WTC11 (cell line): ENCODE measurements around the gene EML6. TPM values are rescaled to one million over a fixed set of nuclear protein-coding genes. Genes with fewer than 3 reads are reported as not detected.
A peak's percentile ranks its signal among the peaks of the same experiment; 100 is the strongest.

Experiments used
- ATAC-seq: fragments of 200-7000 bp; cut with Tn5 transposase; 2 replicates; pipeline ENCODE4 v1.10.0; 2021; ENCODE audit warnings: mild to moderate bottlenecking, moderate library complexity
- CTCF ChIA-PET: fragments of 300-600 bp; sonication (Branson Sonifier 250); formaldehyde crosslinking; loops from one replicate; lab custom pipeline; 2021; ENCODE audit warnings: antibody characterized with exemption; lab: Charles Lee
- POLR2A ChIA-PET: fragments of 350-600 bp; sonication (Branson Sonifier 250); formaldehyde crosslinking; loops from one replicate; lab custom pipeline; 2021; ENCODE audit warnings: antibody characterized with exemption; lab: Charles Lee
- DNase-seq: peaks from one replicate; pipeline ENCODE4 v3.0.0; 2021; ENCODE audit warnings: low spot score
- H3K27ac Mint-ChIP-seq: 2 replicates; pipeline ENCODE4 v1.8.0; 2021; ENCODE audit warnings: mixed read lengths
- H3K27me3 Mint-ChIP-seq: 2 replicates; pipeline ENCODE4 v1.8.0; 2021; ENCODE audit warnings: low read depth, mild to moderate bottlenecking, moderate library complexity, mixed read lengths
- H3K36me3 Mint-ChIP-seq: 2 replicates; pipeline ENCODE4 v1.8.0; 2021; ENCODE audit warnings: mixed read lengths
- H3K4me1 Mint-ChIP-seq: 2 replicates; pipeline ENCODE4 v1.8.0; 2022; ENCODE audit warnings: mixed read lengths
- H3K4me3 Mint-ChIP-seq: 2 replicates; pipeline ENCODE4 v1.8.0; 2021; ENCODE audit warnings: mild to moderate bottlenecking, moderate library complexity, mixed read lengths
- H3K9me3 Mint-ChIP-seq: 2 replicates; pipeline ENCODE4 v1.8.0; 2021; ENCODE audit warnings: mixed read lengths
- ARID4B ChIP-seq: sonication (generic); formaldehyde crosslinking; IDR thresholded peaks from 2 replicates; pipeline ENCODE4 v1.8.0; 2023; ENCODE audit warnings: missing genetic modification reagents, mild to moderate bottlenecking, borderline replicate concordance
- CREB1 ChIP-seq: sonication (generic); formaldehyde crosslinking; IDR thresholded peaks from 2 replicates; pipeline ENCODE4 v1.8.0; 2023; ENCODE audit warnings: mild to moderate bottlenecking, missing genetic modification reagents
- E2F4 ChIP-seq: sonication (generic); formaldehyde crosslinking; IDR thresholded peaks from 2 replicates; pipeline ENCODE4 v1.8.1; 2022; ENCODE audit warnings: low read depth, mild to moderate bottlenecking, moderate library complexity, missing genetic modification reagents, borderline replicate concordance
- FOXP4 ChIP-seq: sonication (generic); formaldehyde crosslinking; IDR thresholded peaks from 2 replicates; pipeline ENCODE4 v1.8.0; 2022; ENCODE audit warnings: mild to moderate bottlenecking, missing genetic modification reagents
- NFYB ChIP-seq: sonication (generic); formaldehyde crosslinking; conservative IDR thresholded peaks from 2 replicates; pipeline ENCODE4 v1.8.0; 2022; ENCODE audit warnings: low read depth, missing genetic modification reagents
- NR1H2 ChIP-seq: sonication (generic); formaldehyde crosslinking; IDR thresholded peaks from 2 replicates; pipeline ENCODE4 v1.9.0; 2021; ENCODE audit warnings: mild to moderate bottlenecking, moderate library complexity, missing genetic modification reagents
- NR2C2 ChIP-seq: sonication (generic); formaldehyde crosslinking; IDR thresholded peaks from 2 replicates; pipeline ENCODE4 v1.8.0; 2022; ENCODE audit warnings: mild to moderate bottlenecking, missing genetic modification reagents
- PRDM15 ChIP-seq: sonication (generic); formaldehyde crosslinking; IDR thresholded peaks from 2 replicates; pipeline ENCODE4 v1.8.0; 2022; ENCODE audit warnings: missing genetic modification reagents
- PREB ChIP-seq: sonication (generic); formaldehyde crosslinking; IDR thresholded peaks from 2 replicates; pipeline ENCODE4 v1.8.1; 2022; ENCODE audit warnings: mild to moderate bottlenecking, missing genetic modification reagents, moderate library complexity, borderline replicate concordance
- TCF7 ChIP-seq: sonication (generic); formaldehyde crosslinking; IDR thresholded peaks from 2 replicates; pipeline ENCODE4 v1.8.0; 2022; ENCODE audit warnings: mild to moderate bottlenecking, low read depth, missing genetic modification reagents, moderate library complexity
- USF1 ChIP-seq: sonication (generic); formaldehyde crosslinking; IDR thresholded peaks from 2 replicates; pipeline ENCODE4 v1.8.0; 2022; ENCODE audit warnings: mild to moderate bottlenecking, missing genetic modification reagents
- ZBTB21 ChIP-seq: sonication (generic); formaldehyde crosslinking; IDR thresholded peaks from 2 replicates; pipeline ENCODE4 v1.8.1; 2023; ENCODE audit warnings: mild to moderate bottlenecking, missing genetic modification reagents, borderline replicate concordance
- ZNF138 ChIP-seq: sonication (generic); formaldehyde crosslinking; conservative IDR thresholded peaks from 2 replicates; pipeline ENCODE4 v1.8.1; 2022; ENCODE audit warnings: mild to moderate bottlenecking, moderate library complexity, missing genetic modification reagents
- ZNF232 ChIP-seq: sonication (generic); formaldehyde crosslinking; IDR thresholded peaks from 2 replicates; pipeline ENCODE4 v1.8.0; 2022; ENCODE audit warnings: mild to moderate bottlenecking, missing genetic modification reagents
- total RNA-seq: library from RNA; stranded (reverse); gene quantifications from 3 replicates; pipeline ENCODE4 v1.2.3, GENCODE V29; 2021

EML6 gene
- total RNA-seq, 1 experiment from 2014 or later = 2.1 TPM

- H3K36me3 Mint-ChIP-seq = no peaks in the 10 kb centered on the region
- H3K4me1 Mint-ChIP-seq = 0 out of 2 replicates have a peak, but pooled peaks cover 6% of the 10 kb centered on the region
- peak; percentile 61 for ATAC-seq
- H3K4me3 Mint-ChIP-seq = peak overlapping the region; percentile 60
- H3K27ac Mint-ChIP-seq = no peak overlapping the region
- CTCF ChIA-PET = interaction anchor here (0.7 to 9.3 kb wide), 8 partner anchors 13 to 602 kb away, joined by 3 to 171 read pairs (median 10); partner anchors contain the start of gene EML6
- TF ChIP-seq TCF7 (CRISPR knock-in tag) (no peak), NFYB (CRISPR knock-in tag) (no peak), ZBTB21 (CRISPR knock-in tag) (0 out of 2 replicates have a peak, but pooled peaks have one; percentile 27), ARID4B (CRISPR knock-in tag) (no peak), ZNF232 (CRISPR knock-in tag) (no peak), USF1 (CRISPR knock-in tag) (no peak), FOXP4 (CRISPR knock-in tag) (no peak)
- peak; percentile 31 for DNase-seq
- POLR2A ChIA-PET = interaction anchor here (1.2 kb wide), 2 partner anchors 14 to 44 kb away, joined by 4 to 5 read pairs; partner anchors contain the start of gene EML6
- H3K9me3 Mint-ChIP-seq = no peaks in the 10 kb centered on the region
- peaks cover 7% of the 10 kb centered on the region for H3K27me3 Mint-ChIP-seq
Measured at GRCh38 chr2:54709336-54709809, 14.1 kb upstream of the EML6 start.

GRCh38 chr2:54710216-54710615 is 13.2 kb upstream of the EML6 start:
- Mint-ChIP-seq H3K27me3 (peaks cover 7% of the 10 kb centered on the region), H3K9me3 (no peaks in the 10 kb centered on the region), H3K4me1 (0 out of 2 replicates have a peak, but pooled peaks cover 6% of the 10 kb centered on the region), H3K4me3 (no peak overlapping the region; the same call in 1 of the 2 replicates), H3K36me3 (no peaks in the 10 kb centered on the region), H3K27ac (no peak overlapping the region)
- ChIA-PET POLR2A (no interaction called here), CTCF (interaction anchor here (0.6 to 9.3 kb wide), 5 partner anchors 13 to 651 kb away, joined by 4 to 171 read pairs (median 13); partner anchors contain the start of gene EML6)
- no peak for ATAC-seq
- no peak for DNase-seq
- no peak for TF ChIP-seq ARID4B (CRISPR knock-in tag)
- TF ChIP-seq PREB = no peak
- no peak for TF ChIP-seq PRDM15
- TF ChIP-seq NFYB (CRISPR knock-in tag) = no peak
- no peak for TF ChIP-seq CREB1 (CRISPR knock-in tag)
- TF ChIP-seq E2F4 (CRISPR knock-in tag) = no peak
- TF ChIP-seq NR1H2 (CRISPR knock-in tag) = no peak
- TF ChIP-seq TCF7 (CRISPR knock-in tag) = no peak
- no peak for TF ChIP-seq ZNF138
- no peak for TF ChIP-seq NR2C2 (CRISPR knock-in tag)
